HG03039 (cell line): ENCODE data around the gene NRBF2.
A peak's percentile ranks its signal among the peaks of the same experiment; 100 is the strongest.
"Not testable (repeated sequence)": the region's sequence is repeated elsewhere in the genome, so short reads cannot be mapped to it uniquely, and the experiment has no call there.

Experiments
- ATAC-seq: cut with Tn5 transposase; IDR thresholded peaks from one replicate; pipeline ENCODE4 v1.9.1; 2021; ENCODE audit warnings: mild to moderate bottlenecking, moderate library complexity; ENCODE audit not compliant: unreplicated experiment

NRBF2 gene

GRCh38 chr10:63133056-63133820, at the start of gene NRBF2:
TSS of gene NRBF2 (plus strand) at chr10:63133328. CDS start at chr10:63133471, 143 bp downstream.
- peak; percentile 96 for ATAC-seq

- ATAC-seq: not testable (repeated sequence)
Measured at GRCh38 chr10:63083406-63083805, 49.7 kb upstream of the NRBF2 start.

GRCh38 chr10:63083904-63084689, 49.0 kb upstream of the NRBF2 start:
- no peak for ATAC-seq

GRCh38 chr10:63084690-63085382, 48.3 kb upstream of the NRBF2 start:
- no peak for ATAC-seq

GRCh38 chr10:63093227-63093626, 39.9 kb upstream of the NRBF2 start:
- no peak for ATAC-seq

GRCh38 chr10:63094405-63094804, 38.7 kb upstream of the NRBF2 start:
- ATAC-seq: no peak

- no peak for ATAC-seq
Measured at GRCh38 chr10:63094881-63095280, 38.2 kb upstream of the NRBF2 start.

- no peak for ATAC-seq
Measured at GRCh38 chr10:63099734-63100133, 33.4 kb upstream of the NRBF2 start.

- not testable (repeated sequence) for ATAC-seq
Measured at GRCh38 chr10:63101091-63101490, 32.0 kb upstream of the NRBF2 start.

- ATAC-seq: not testable (repeated sequence)
Measured at GRCh38 chr10:63102279-63102883, 30.7 kb upstream of the NRBF2 start.

GRCh38 chr10:63103178-63103577, 29.9 kb upstream of the NRBF2 start:
- ATAC-seq: not testable (repeated sequence)

GRCh38 chr10:63103971-63104409, 29.1 kb upstream of the NRBF2 start:
- ATAC-seq: no peak

- no peak for ATAC-seq
Measured at GRCh38 chr10:63105225-63106110, 27.7 kb upstream of the NRBF2 start.

GRCh38 chr10:63106111-63106755, 26.9 kb upstream of the NRBF2 start:
- ATAC-seq: no peak

GRCh38 chr10:63107943-63108437, 25.1 kb upstream of the NRBF2 start:
- no peak for ATAC-seq

GRCh38 chr10:63110940-63111339, 22.2 kb upstream of the NRBF2 start:
- no peak for ATAC-seq

GRCh38 chr10:63114031-63114814, 18.9 kb upstream of the NRBF2 start:
- no peak for ATAC-seq

GRCh38 chr10:63115732-63116383, 17.3 kb upstream of the NRBF2 start:
- no peak for ATAC-seq
